Neural progenitor cell (in vitro differentiated cells): ENCODE measurements around the gene FLT4.

Source experiments
- CTCF ChIP-seq: fragments of 200-600 bp; sonication (generic); IDR thresholded peaks from 2 replicates; pipeline ENCODE4 v1.5.1; 2017; ENCODE audit warnings: antibody characterized with exemption, mild to moderate bottlenecking
- EZH2 ChIP-seq: fragments of 200-600 bp; sonication (generic); IDR thresholded peaks from 2 replicates; pipeline ENCODE4 v1.6.1; 2017; ENCODE audit warnings: antibody characterized with exemption, mild to moderate bottlenecking, moderate library complexity

- no peak for TF ChIP-seq CTCF
- no peak for TF ChIP-seq EZH2
Observed at GRCh38 chr5:180620014-180620413, 29.4 kb downstream of the FLT4 start.
